Tibial nerve (tissue), 3 donors: Measurements from ENCODE around the gene IFNA10.

Experiments used
- EP300 ChIP-seq, 2 donors: sonication (generic); formaldehyde crosslinking; IDR thresholded peaks; one replicate each; pipeline ENCODE4 v1.6.1; 2017; ENCODE audit warnings: antibody characterized with exemption in 2 of 2, mild to moderate bottlenecking in 1 of 2
- POLR2A ChIP-seq, 2 donors: fragments of 450-650 bp; IDR thresholded peaks; one replicate each; pipeline ENCODE4 v1.6.1; 2017; ENCODE audit warnings: antibody characterized with exemption in 2 of 2, mild to moderate bottlenecking in 2 of 2, moderate library complexity in 2 of 2

- no peak for TF ChIP-seq EP300 (IDR thresholded peaks at IDR 0.05)
- TF ChIP-seq POLR2A (IDR thresholded peaks at IDR 0.05), result no peak
These were observed 33.0 kb upstream of the IFNA10 start, which contains the start of gene IFNA14 for GRCh38 chr9:21239911-21240310.
